Cardiac muscle cell (in vitro differentiated cells and primary cell): Measurements from ENCODE around the gene MYO5B. TPM values are rescaled to one million over a fixed set of nuclear protein-coding genes. Genes with fewer than 3 reads are reported as not detected.

ENCODE experiments used
- DNase-seq, 2 donors: peaks; one replicate each; pipeline versions ENCODE4 v3.0.0 to v3.0.0-alpha.2; 2010 to 2017; ENCODE audit warnings: low read depth in 1 of 2, low spot score in 1 of 2
- H3K27ac ChIP-seq: fragments of 200-600 bp; sonication (generic); 2 replicates; pipeline ENCODE4 v1.5.1; 2016
- H3K27me3 ChIP-seq: fragments of 200-600 bp; sonication (generic); 2 replicates; pipeline ENCODE4 v1.6.0; 2016; ENCODE audit warnings: control low read depth
- H3K36me3 ChIP-seq: fragments of 200-600 bp; sonication (generic); 2 replicates; pipeline ENCODE4 v1.5.1; 2016; ENCODE audit warnings: control low read depth
- H3K4me1 ChIP-seq: fragments of 200-600 bp; sonication (generic); 2 replicates; pipeline ENCODE4 v1.8.1; 2017; ENCODE audit warnings: low read depth, mild to moderate bottlenecking, mixed run types
- H3K4me3 ChIP-seq: fragments of 200-600 bp; sonication (generic); 2 replicates; pipeline ENCODE4 v1.5.1; 2016; ENCODE audit warnings: mild to moderate bottlenecking
- H3K9me3 ChIP-seq: fragments of 200-600 bp; sonication (generic); 2 replicates; pipeline ENCODE4 v1.5.1; 2017; ENCODE audit warnings: low read depth, mild to moderate bottlenecking, control low read depth
- CTCF ChIP-seq: IDR thresholded peaks from 2 replicates; pipeline ENCODE4 v1.5.1; 2012; ENCODE audit warnings: low read depth, mild to moderate bottlenecking, low read length
- polyA plus RNA-seq: library from polyadenylated mRNA; unstranded; fragments of >200 nt; fragmentation: Nextera tagmentation; extraction: Ambion mirVana; gene quantifications from 2 replicates; pipeline ENCODE4 v1.2.1, GENCODE V29; 2016
- total RNA-seq: library from RNA; depleted of rRNA; stranded (reverse); fragments of >200 nt; gene quantifications from 2 replicates; pipeline ENCODE4 v1.2.3, GENCODE V29; 2016

The MYO5B gene
- total and polyA plus RNA-seq, 2 experiments from 2014 or later, result 3.0 to 16.7 TPM

- Histone ChIP-seq H3K27me3 (peaks cover 4% of the 10 kb centered on the region), H3K4me3 (no peak overlapping the region), H3K9me3 (no peaks in the 10 kb centered on the region), H3K36me3 (no peaks in the 10 kb centered on the region), H3K27ac (no peak overlapping the region), H3K4me1 (no peaks in the 10 kb centered on the region)
- no peak for TF ChIP-seq CTCF
- no peak for DNase-seq
Measured at GRCh38 chr18:50083708-50084107, 111.2 kb downstream of the MYO5B start.

- TF ChIP-seq CTCF, result no peak
- Histone ChIP-seq H3K36me3 (no peaks in the 10 kb centered on the region), H3K27me3 (peaks cover 6% of the 10 kb centered on the region), H3K9me3 (no peaks in the 10 kb centered on the region), H3K4me3 (no peak overlapping the region), H3K27ac (no peak overlapping the region), H3K4me1 (no peaks in the 10 kb centered on the region)
- no peak for DNase-seq
Measured at GRCh38 chr18:50080932-50081560, 113.9 kb downstream of the MYO5B start.

GRCh38 chr18:50080316-50080715 is 114.6 kb downstream of the MYO5B start:
- Histone ChIP-seq H3K27me3 (peaks cover 6% of the 10 kb centered on the region), H3K27ac (no peak overlapping the region)
- no peak for TF ChIP-seq CTCF

GRCh38 chr18:50079571-50080295 is 115.2 kb downstream of the MYO5B start:
- no peaks in the 10 kb centered on the region for H3K4me1 ChIP-seq
- H3K9me3 ChIP-seq, result no peaks in the 10 kb centered on the region
- DNase-seq, result no peak
- H3K27me3 ChIP-seq, result peaks cover 6% of the 10 kb centered on the region
- H3K36me3 ChIP-seq, result no peaks in the 10 kb centered on the region
- H3K27ac ChIP-seq, result no peak overlapping the region
- no peak for TF ChIP-seq CTCF
- no peak overlapping the region for H3K4me3 ChIP-seq

More at GRCh38 chr18:50080316-50080715, 114.6 kb downstream of the MYO5B start:
- H3K9me3 ChIP-seq, result no peaks in the 10 kb centered on the region
- no peak overlapping the region for H3K4me3 ChIP-seq
- no peaks in the 10 kb centered on the region for H3K36me3 ChIP-seq
- no peaks in the 10 kb centered on the region for H3K4me1 ChIP-seq
- DNase-seq, result no peak

GRCh38 chr18:50076277-50076676 is 118.7 kb downstream of the MYO5B start:
- Histone ChIP-seq H3K27me3 (peaks cover 6% of the 10 kb centered on the region), H3K9me3 (no peaks in the 10 kb centered on the region), H3K27ac (no peak overlapping the region), H3K36me3 (no peaks in the 10 kb centered on the region), H3K4me3 (no peak overlapping the region), H3K4me1 (peaks cover 6% of the 10 kb centered on the region)
- no peak for TF ChIP-seq CTCF
- DNase-seq, result no peak
